GM12891 (cell line): ENCODE measurements around the gene ANKRA2.
"Not testable (repeated sequence)": the region's sequence is repeated elsewhere in the genome, so short reads cannot be mapped to it uniquely, and the experiment has no call there.

Experiments used
- DNase-seq: peaks from one replicate; pipeline ENCODE4 v3.0.0; 2011; ENCODE audit warnings: low spot score; ENCODE audit not compliant: insufficient read length
- FAIRE-seq: peaks from 2 replicates; lab custom pipeline; 2011; peaks lifted over from hg19 to GRCh38; lab: Jason Lieb, UNC
- PAX5 ChIP-seq: IDR thresholded peaks from 2 replicates; pipeline ENCODE4 v1.6.1; 2011; ENCODE audit warnings: low read length, moderate library complexity, mild to moderate bottlenecking; ENCODE audit not compliant: insufficient read depth, severe bottlenecking
- POLR2A ChIP-seq: IDR thresholded peaks from 2 replicates; pipeline ENCODE4 v1.6.1; 2011; ENCODE audit warnings: low read depth, low read length, control low read depth
- POLR2AphosphoS5 ChIP-seq: IDR thresholded peaks from 2 replicates; pipeline ENCODE4 v1.6.1; 2011; ENCODE audit warnings: low read depth, low read length, control low read depth
- POU2F2 ChIP-seq: IDR thresholded peaks from 2 replicates; pipeline ENCODE4 v1.6.1; 2011; ENCODE audit warnings: low read depth, mild to moderate bottlenecking, control low read depth, low read length, moderate library complexity
- SPI1 ChIP-seq: IDR thresholded peaks from 2 replicates; pipeline ENCODE4 v1.6.1; 2011; ENCODE audit warnings: low read depth, low read length, control low read depth
- TAF1 ChIP-seq: IDR thresholded peaks from 2 replicates; pipeline ENCODE4 v1.6.1; 2011; ENCODE audit warnings: low read depth, low read length, control low read depth

Gene ANKRA2

GRCh38 chr5:73531356-73531755 is 34.1 kb downstream of the ANKRA2 start:
- no peak for TF ChIP-seq POU2F2
- no peak for TF ChIP-seq POLR2AphosphoS5
- TF ChIP-seq POLR2A, result no peak
- DNase-seq, result no peak
- FAIRE-seq, result no peak

- DNase-seq, result no peak
- FAIRE-seq, result no peak
- TF ChIP-seq POLR2A (no peak), TAF1 (no peak), PAX5 (no peak), POLR2AphosphoS5 (no peak)
These were observed 36.4 kb downstream of the ANKRA2 start for GRCh38 chr5:73529081-73529480.

- no peak for FAIRE-seq
- DNase-seq, result no peak
- TF ChIP-seq SPI1, result peak; percentile 60
- no peak for TF ChIP-seq POLR2AphosphoS5
These were observed 37.2 kb downstream of the ANKRA2 start for GRCh38 chr5:73528248-73528647.

GRCh38 chr5:73525606-73526203 is 39.7 kb downstream of the ANKRA2 start:
- DNase-seq (no peak), FAIRE-seq (no peak)
- TF ChIP-seq POLR2AphosphoS5 (no peak), SPI1 (no peak), POLR2A (no peak), PAX5 (no peak), TAF1 (no peak), POU2F2 (no peak)

- FAIRE-seq (no peak), DNase-seq (no peak)
- TF ChIP-seq POLR2AphosphoS5 (no peak), TAF1 (no peak), SPI1 (no peak), PAX5 (no peak), POU2F2 (no peak), POLR2A (no peak)
These were observed 41.6 kb downstream of the ANKRA2 start for GRCh38 chr5:73523861-73524260.

GRCh38 chr5:73522989-73523388 is 42.5 kb downstream of the ANKRA2 start:
- FAIRE-seq (no peak), DNase-seq (no peak)
- no peak for TF ChIP-seq POLR2AphosphoS5
- no peak for TF ChIP-seq POLR2A
- TF ChIP-seq PAX5, result no peak
- TF ChIP-seq SPI1, result no peak
- TF ChIP-seq TAF1, result no peak
- TF ChIP-seq POU2F2, result no peak

- FAIRE-seq (peak; percentile 96), DNase-seq (peak; percentile 63)
- TF ChIP-seq POU2F2, result no peak
- TF ChIP-seq POLR2A, result no peak
- TF ChIP-seq TAF1, result no peak
- TF ChIP-seq POLR2AphosphoS5, result no peak
- TF ChIP-seq SPI1, result no peak
These were observed 45.7 kb downstream of the ANKRA2 start for GRCh38 chr5:73519531-73520283.

GRCh38 chr5:73515232-73515631 is 50.2 kb downstream of the ANKRA2 start:
- no peak for FAIRE-seq
- no peak for DNase-seq
- no peak for TF ChIP-seq SPI1
- no peak for TF ChIP-seq POU2F2
- no peak for TF ChIP-seq POLR2A
- no peak for TF ChIP-seq TAF1
- TF ChIP-seq POLR2AphosphoS5, result no peak
- no peak for TF ChIP-seq PAX5

GRCh38 chr5:73514418-73514817 is 51.0 kb downstream of the ANKRA2 start:
- DNase-seq, result no peak
- no peak for FAIRE-seq
- TF ChIP-seq POLR2A (no peak), SPI1 (no peak), POU2F2 (no peak), POLR2AphosphoS5 (no peak), TAF1 (no peak), PAX5 (no peak)

- FAIRE-seq (no peak), DNase-seq (no peak)
- TF ChIP-seq POLR2AphosphoS5 (no peak), POU2F2 (no peak), PAX5 (no peak), TAF1 (no peak)
These were observed 51.4 kb downstream of the ANKRA2 start for GRCh38 chr5:73513996-73514395.

- FAIRE-seq, result peak; percentile 76
- not testable (repeated sequence) for DNase-seq
These were observed 56.9 kb downstream of the ANKRA2 start for GRCh38 chr5:73508521-73508920.
